NCI-H345 (cell line): ENCODE data around the gene RUNDC3A.
"Not testable (repeated sequence)": the region's sequence is repeated elsewhere in the genome, so short reads cannot be mapped to it uniquely, and the experiment has no call there.

Experiments
- DNase-seq: peaks from one replicate; lab custom pipeline; 2025; lab: John Stamatoyannopoulos, UW

RUNDC3A gene

DNA sequence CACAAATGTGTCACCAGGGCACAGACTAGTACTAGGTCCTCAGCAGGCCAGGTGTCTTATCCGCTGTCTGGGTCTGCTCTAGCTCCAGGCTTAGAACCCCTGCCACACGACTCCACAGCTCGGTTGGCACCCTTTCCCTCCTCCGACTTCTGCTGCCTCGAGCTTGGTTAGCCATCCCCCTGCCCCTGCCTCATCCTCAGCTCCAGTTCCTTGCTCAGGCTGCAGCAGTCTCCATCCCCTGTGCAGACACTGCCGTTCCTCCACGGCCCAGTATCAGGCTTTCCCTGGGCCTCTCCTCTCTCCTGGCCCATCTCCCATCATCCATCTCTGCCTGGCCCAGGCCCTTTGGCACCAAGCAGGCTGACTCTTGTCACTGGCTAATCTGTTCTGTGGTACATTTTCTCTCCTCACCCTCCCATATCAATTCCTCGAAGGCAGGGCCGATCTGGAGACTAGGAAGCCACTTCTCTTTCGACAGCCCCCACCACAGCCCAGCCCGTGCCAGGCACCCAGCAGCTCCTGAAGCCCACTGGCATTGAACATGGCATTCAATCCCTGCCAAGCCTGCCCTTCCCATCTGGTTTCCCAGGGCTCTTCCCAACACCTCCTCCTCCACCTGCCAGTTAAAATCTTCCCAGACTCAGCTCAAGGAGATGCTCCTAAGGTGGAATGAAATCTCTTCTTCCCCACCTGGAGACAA lies 35.3 kb downstream of the RUNDC3A start:
- DNase-seq: no peak

DNA sequence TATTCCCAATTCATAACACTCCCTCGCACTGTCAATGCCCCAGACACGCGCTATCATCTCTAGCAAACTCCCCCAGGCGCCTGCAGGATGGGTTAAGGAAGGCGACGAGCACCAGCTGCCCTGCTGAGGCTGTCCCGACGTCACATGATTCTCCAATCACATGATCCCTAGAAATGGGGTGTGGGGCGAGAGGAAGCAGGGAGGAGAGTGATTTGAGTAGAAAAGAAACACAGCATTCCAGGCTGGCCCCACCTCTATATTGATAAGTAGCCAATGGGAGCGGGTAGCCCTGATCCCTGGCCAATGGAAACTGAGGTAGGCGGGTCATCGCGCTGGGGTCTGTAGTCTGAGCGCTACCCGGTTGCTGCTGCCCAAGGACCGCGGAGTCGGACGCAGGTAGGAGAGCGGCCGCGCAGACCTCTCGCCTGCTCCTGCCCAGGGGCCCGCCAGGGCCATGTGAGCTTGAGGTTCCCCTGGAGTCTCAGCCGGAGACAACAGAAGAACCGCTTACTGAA lies 36.6 kb downstream of the RUNDC3A start, which contains the start of gene GRN:
TSS of gene GRN (plus strand) at position 364 of the 515 bp plus-strand sequence. CDS start 3,863 bp downstream, outside the sequence.
- peak; percentile 99 for DNase-seq

DNA sequence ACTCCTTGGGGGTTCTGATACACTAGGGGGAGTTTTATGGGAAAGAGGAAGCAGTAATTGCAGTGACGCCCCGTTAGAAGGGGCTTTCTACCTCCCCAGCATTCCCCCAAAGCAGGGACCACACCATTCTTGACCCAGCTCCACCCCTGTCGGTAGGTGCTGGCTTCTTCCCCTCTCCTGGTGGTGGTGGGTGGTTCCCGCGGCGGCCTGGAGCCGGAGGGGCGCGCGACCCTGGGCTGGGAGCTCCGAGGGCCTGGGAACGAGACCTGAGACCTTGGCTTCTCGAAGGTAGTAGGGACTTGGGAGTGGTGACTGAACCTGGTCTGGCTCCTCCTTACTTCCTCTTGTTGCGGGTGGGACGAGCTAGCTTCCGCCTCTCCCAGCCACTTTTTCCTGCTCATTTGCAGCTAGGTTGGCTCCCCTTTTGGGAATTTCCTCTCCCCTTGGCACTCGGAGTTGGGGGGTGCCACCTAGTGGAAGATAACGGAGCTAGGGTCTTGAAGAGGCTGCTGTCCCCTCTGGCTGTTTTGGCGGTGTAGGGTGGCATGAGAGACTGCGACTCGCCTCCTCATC lies 37.1 kb downstream of the RUNDC3A start:
- peak; percentile 65 for DNase-seq

DNA sequence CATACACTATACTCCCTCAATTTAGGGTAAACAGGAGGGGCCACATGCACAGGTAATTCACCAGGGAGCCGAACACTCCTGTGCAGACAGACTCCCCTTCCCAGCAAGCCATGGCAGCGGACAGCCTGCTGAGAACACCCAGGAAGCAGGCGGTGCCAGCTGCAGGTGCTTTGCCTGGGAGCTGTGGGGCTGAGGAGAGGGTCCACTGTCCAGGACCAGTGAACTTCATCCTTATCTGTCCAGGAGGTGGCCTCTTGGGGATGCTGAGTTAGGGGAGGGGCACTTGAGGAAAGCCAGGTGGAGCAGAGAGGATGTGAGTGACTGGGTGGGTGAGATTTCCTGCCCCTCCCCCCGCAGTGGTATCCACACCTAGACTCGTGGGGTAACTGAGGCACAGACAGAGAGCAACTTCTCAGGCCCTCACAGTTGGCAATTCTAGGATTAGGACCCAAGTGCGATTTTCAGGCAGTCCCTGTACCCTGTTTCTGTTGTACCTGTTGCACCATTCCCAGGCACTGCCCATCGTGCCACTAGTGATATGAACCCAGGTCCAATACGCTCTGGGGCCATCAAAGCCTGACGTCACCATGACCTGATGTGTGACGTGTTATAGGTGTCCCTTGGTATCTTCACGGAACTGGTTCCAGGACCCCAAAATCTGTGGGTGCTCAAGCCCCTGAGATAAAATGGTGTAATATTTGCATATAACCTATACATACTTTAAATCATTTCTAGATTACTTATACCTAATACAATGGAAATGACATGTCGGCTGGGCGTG lies 37.9 kb downstream of the RUNDC3A start:
- no peak for DNase-seq

DNA sequence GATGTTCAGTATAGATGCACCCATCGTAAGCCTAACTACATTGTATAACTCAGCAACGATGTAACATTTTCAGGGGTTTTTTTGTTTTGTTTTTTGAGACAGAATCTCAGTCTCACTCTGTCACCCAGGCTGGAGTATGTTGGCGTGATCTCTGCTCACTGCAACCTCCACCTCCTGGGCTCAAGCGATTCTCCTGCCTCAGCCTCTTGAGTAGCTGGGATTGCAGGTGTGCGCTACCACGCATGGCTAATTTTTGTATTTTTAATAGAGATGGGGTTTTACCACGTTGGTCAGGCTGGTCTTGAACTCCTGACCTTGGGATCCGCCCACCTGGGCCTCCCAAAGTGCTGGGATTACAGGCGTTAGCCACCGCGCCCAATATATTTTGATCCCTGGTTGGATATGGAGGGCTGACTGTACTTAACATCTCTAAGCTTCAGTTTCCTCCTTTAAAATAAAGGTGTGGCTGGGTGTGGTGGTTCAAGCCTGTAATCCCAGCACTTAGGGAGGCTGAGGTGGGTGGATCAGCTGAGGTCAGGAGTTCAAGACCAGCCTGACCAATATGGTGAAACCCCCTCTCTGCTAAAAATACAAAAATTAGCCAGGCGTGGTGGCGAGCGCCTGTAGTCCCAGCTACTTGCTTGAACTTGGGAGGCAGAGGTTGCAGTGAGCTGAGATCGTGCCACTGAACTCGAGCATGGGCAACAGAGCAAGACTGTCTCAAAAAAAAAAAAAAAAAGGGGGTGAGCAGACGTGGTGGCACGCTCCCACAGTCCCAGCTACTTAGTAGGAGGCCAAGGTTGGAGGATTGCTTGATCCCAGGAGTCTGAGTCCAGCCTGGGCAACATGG lies 39.0 kb downstream of the RUNDC3A start:
- DNase-seq: not testable (repeated sequence)

DNA sequence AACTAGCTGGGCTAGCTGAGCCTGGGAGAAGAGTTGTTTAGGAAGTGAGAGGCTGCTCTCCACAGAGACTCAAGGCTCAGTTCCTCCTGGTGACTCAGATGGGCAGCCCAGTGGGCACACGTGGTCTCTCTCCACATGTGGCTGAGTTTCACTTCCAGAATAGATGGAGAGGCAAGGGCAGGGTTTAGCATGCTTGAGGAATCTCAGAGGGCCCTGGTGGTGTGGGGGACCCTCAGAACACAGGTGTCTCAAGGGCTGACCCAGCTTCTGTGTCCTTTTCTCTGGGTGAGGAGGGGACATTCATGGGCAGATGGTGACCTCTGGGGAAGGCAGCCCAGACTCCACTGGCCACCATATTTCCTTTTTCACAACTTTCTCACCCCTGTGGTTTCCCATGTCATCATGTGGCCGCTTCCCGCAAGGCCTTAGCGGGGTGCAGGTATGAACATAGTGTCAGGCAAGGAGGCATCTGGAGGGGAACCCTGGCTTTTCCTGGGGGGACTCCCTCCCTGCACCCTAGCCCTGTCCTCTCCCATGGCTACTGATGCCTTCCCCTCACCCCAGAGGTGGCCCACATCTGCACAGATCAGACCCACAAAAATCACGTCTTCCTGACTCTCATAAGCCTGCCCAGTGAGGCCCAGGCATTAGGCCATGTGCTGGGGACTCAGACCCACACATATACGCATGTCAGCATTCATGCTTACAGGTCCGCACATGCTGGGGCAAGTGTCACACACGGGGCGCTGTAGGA lies 40.0 kb downstream of the RUNDC3A start:
- no peak for DNase-seq

DNA sequence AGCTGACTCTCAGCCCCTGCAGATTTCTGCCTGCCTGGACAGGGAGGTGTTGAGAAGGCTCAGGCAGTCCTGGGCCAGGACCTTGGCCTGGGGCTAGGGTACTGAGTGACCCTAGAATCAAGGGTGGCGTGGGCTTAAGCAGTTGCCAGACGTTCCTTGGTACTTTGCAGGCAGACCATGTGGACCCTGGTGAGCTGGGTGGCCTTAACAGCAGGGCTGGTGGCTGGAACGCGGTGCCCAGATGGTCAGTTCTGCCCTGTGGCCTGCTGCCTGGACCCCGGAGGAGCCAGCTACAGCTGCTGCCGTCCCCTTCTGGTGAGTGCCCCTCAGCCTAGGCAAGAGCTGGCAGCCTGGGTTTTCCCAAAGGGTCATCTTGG lies 40.6 kb downstream of the RUNDC3A start:
- no peak for DNase-seq

DNA sequence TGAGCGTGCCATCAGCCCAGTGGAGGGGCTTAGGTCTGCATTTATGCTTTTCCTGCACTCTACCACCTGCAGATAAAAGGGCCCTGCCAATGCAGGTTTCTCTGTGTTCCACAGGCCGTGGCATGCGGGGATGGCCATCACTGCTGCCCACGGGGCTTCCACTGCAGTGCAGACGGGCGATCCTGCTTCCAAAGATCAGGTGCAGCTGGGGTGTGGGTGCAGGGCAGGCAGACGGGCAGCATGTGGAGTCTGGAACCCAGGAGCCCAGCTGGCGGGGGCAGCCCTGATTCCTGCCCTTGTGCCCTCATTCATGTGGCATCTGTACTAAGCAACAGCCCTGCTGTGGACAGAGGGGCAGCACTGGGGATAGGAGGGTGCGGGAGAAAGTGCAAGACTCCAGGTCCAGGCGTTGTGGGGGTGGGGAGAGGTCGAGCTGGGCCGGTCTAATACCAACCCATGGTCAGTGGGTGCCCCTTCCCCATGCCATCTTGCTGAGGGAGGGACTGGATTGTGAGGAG lies 41.2 kb downstream of the RUNDC3A start:
- no peak for DNase-seq

DNA sequence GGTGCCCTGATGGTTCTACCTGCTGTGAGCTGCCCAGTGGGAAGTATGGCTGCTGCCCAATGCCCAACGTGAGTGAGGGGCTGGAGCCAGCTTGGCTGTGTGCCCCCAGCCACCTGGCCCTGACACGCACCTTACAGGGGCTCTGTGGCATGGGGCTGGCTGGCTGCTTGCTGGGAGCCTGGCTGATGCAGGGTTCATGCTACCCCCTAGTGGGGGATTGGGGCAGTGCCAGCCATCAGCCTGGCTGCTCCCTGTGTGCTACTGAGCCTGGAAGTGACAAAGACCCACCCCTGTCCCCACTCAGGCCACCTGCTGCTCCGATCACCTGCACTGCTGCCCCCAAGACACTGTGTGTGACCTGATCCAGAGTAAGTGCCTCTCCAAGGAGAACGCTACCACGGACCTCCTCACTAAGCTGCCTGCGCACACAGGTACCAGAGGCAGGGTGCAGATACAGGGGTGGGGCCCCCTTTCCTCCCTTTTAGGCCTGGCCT lies 42.4 kb downstream of the RUNDC3A start:
- DNase-seq: peak; percentile 58

DNA sequence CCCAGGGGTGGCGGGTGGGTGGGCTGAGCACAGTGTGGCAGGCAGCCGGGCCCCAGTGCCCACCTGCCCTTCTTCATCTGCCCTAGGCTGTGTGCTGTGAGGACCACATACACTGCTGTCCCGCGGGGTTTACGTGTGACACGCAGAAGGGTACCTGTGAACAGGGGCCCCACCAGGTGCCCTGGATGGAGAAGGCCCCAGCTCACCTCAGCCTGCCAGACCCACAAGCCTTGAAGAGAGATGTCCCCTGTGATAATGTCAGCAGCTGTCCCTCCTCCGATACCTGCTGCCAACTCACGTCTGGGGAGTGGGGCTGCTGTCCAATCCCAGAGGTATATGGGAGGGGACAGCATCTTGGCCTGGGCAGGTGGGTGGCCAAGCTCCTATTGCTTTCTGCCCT lies 43.1 kb downstream of the RUNDC3A start:
- no peak for DNase-seq

DNA sequence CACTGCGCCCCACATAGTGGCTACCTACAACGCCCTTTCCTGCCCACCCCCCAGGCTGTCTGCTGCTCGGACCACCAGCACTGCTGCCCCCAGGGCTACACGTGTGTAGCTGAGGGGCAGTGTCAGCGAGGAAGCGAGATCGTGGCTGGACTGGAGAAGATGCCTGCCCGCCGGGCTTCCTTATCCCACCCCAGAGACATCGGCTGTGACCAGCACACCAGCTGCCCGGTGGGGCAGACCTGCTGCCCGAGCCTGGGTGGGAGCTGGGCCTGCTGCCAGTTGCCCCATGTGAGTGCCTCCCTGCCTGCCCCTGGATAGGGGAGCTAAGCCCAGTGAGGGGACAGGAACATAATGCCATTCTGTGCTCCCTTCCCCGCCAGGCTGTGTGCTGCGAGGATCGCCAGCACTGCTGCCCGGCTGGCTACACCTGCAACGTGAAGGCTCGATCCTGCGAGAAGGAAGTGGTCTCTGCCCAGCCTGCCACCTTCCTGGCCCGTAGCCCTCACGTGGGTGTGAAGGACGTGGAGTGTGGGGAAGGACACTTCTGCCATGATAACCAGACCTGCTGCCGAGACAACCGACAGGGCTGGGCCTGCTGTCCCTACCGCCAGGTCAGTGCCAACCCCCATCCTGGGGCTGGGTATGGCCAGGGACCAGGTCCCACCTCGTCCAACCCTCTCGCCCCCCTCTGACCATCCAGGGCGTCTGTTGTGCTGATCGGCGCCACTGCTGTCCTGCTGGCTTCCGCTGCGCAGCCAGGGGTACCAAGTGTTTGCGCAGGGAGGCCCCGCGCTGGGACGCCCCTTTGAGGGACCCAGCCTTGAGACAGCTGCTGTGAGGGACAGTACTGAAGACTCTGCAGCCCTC lies 43.8 kb downstream of the RUNDC3A start:
- DNase-seq: no peak

DNA sequence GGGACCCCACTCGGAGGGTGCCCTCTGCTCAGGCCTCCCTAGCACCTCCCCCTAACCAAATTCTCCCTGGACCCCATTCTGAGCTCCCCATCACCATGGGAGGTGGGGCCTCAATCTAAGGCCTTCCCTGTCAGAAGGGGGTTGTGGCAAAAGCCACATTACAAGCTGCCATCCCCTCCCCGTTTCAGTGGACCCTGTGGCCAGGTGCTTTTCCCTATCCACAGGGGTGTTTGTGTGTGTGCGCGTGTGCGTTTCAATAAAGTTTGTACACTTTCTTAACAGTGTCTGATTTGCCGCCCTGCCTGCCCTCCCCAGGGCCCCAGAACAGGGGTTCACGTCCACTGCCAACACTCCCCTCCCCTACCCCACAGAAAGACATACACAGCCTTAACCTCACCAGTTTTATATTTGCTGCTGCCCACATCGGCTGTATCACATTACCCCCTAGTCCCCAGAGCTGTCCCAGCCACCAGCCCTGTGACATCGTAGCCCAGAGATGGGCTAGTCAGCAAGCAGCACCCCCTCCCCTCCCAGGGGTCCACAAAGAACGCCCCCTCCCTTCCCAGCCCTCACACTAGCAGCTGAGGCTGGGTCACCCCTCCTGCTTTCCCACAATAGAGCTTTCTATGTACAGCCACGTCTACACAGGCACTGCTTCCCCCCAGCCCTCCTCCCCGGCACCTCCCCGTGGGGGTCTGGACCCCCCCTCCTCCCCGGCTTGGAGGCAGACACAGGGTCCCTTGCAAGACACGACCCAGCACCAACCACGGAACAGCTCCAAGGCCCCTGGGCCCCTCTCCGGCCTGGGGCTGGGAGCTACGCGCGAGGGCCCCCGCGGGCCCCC lies 44.6 kb downstream of the RUNDC3A start:
- no peak for DNase-seq

DNA sequence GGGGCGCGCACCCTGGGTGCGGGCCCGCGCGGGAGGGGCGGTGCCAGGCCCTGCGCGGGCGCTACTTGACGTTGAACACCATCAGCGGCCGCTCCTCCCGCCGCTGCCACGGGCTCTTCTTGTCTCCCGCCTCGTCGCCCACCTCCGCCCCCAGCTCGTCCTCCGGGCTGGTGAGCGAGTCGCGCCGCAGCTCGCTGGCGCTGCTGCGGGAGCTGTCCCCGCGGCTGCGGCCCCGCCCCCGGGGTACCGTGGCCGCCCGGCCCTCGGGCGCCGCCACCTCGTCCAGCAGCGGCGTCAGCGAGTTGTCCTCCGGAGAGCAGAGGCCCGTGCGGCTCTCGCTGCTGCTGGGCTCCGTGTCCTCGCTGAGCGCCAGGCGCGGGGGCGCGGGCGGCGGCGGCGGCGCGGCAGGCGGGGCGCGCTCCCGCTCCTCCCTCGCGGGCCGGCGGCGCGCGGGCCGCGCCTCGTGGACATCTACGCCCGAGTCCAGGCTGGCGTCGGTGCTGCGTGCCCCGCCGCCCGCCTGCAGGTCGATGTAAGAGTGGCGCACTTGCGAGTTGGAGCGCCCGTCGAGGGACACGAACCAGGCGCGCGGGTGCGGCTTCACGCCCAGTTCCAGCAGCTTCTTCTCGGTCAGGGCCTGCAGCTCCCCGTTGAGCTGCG lies 45.4 kb downstream of the RUNDC3A start:
- DNase-seq: no peak

DNA sequence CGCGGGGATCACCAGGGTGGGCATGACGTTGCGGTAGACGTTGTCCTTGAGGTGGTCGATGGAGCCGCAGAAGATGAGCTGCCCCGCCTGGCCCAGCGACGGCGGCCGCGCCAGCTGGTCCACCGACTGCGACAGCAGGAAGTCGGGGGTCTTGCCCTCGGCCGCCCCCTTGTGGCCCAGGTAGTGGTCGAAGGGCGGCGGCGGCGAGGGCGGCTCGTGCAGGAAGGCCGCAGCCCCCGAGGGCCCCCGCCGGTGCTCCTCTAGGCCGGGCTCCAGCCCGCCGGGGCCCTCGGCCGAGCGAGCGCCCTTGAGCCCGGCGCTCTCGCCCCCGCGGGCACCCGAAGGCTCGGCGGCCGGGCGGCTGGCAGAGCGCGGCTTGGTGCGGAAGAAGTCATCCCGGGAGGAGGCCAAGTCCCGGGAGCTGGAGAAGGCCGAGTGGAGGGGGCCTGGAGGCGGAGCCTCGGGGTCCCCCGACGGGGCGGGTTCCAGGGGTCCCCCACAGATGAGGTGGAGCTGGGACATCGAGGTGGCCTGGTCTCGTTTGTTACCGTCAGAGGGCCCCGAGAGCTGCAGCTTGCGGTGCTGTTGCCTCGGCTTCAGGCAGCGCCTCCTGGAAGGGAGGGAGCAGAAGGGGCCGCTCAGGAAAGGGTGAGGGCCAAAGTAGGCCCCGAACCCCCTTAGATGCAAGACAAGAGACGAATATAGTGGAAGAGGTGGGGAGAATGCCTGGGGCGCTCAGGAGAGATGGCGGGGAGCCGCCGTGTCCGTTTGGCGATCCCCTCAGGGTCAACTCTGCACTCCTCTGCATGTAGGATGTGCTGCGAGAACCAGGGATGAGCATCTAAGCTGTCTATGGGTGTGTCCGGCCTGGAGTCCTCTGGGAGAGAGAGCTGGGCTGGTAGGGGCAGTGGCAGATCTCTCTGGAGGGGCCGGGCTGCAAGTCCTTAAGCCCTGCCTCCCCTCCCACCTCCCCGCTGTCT lies 46.5 kb downstream of the RUNDC3A start:
- no peak for DNase-seq

DNA sequence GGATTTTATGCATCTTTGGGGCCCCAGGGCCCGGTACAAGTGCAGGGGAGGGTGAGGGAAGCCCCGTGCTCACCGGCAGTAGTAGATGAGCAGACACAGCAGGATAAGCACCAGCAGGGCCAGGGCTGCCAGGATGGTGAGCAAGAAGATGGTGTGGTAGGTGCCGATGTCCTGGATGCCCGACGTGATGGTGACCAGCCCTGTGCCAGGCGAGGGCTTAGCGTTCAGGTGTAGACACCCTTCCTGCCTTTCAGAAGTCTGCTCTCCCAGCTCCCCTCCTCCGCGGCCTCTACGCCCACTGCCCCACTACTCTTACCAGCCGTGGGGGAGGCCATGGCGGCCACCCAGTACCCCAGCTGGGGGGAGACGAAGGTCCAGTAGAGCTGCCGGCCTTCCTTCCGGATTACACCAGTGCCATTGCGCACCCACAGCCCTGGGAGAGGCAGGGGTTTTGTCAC lies 47.3 kb downstream of the RUNDC3A start:
- no peak for DNase-seq

DNA sequence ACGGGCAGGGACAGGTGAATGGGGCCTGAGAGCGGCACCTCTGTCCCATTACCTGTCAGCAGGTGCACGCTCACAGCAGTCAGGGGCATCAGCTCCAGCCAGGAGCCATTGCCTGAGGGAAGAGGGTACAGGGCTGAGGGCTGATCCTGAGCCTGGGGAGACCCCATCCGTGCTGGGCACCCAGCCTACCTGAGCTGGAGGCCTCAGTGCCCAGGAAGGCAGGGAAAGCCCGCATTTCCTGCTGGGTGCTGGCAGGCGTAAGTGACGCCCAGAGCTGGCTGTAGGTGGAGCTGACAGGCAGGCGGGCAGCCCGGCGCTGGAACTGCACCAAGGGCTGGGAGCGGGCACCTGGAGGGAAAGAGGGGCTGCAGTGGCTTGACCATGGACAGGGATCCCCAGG lies 47.8 kb downstream of the RUNDC3A start:
- DNase-seq: no peak

DNA sequence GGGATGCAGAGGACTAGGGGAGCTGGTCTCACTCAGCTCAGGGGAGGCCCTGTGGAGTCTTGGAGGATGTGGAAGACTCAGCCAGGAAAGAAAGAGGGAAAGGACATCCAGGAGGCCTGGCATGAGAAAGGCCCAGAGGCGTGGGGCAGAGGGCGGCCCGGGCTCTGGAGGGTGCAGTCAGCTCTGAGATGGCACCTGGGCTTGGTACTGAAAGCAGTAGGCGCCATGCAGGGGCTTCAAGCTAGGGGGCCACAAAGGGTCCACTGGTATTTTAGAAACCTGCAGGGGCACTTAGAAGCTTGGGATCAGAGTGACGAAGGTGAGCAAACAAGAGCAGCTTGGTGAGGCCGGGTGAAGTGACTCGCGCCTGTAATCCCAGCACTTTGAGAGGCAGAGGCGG lies 49.7 kb downstream of the RUNDC3A start:
- no peak for DNase-seq
